ENCODE data around the gene GRB7.
"Not testable (repeated sequence)": the region's sequence is repeated elsewhere in the genome, so short reads cannot be mapped to it uniquely, and the experiment has no call there.

The GRB7 gene

GRCh38 chr17:39737760-39738567 is at the start of gene GRB7:
TSS of gene GRB7 (plus strand) at chr17:39737938. CDS start at chr17:39742302, 4,364 bp downstream.
- peak; percentile 81 for DNase-seq

GRCh38 chr17:39688475-39688835 is 49.3 kb upstream of the GRB7 start:
- no peak for DNase-seq

GRCh38 chr17:39688945-39689344 is 48.8 kb upstream of the GRB7 start:
- DNase-seq, result no peak

GRCh38 chr17:39694593-39694992 is 43.1 kb upstream of the GRB7 start:
- no peak for DNase-seq

GRCh38 chr17:39695089-39695474 is 42.7 kb upstream of the GRB7 start:
- no peak for DNase-seq

- no peak for DNase-seq
Measured at GRCh38 chr17:39696731-39697130, 41.0 kb upstream of the GRB7 start.

GRCh38 chr17:39697961-39698360 is 39.8 kb upstream of the GRB7 start:
- DNase-seq, result no peak

- not testable (repeated sequence) for DNase-seq
Measured at GRCh38 chr17:39699157-39699817, 38.5 kb upstream of the GRB7 start.

- DNase-seq, result no peak
Measured at GRCh38 chr17:39699818-39700147, 38.0 kb upstream of the GRB7 start, which contains the start of gene ERBB2. TSS of gene ERBB2 (plus strand) at chr17:39700064. CDS start at chr17:39700239, 175 bp downstream.

GRCh38 chr17:39700148-39700987 is 37.4 kb upstream of the GRB7 start:
- no peak for DNase-seq

- no peak for DNase-seq
Measured at GRCh38 chr17:39701012-39701783, 36.5 kb upstream of the GRB7 start.

GRCh38 chr17:39701784-39702422 is 35.8 kb upstream of the GRB7 start:
- no peak for DNase-seq

GRCh38 chr17:39702901-39703893 is 34.5 kb upstream of the GRB7 start:
- no peak for DNase-seq

GRCh38 chr17:39703913-39704312 is 33.8 kb upstream of the GRB7 start:
- DNase-seq, result no peak

GRCh38 chr17:39704821-39705551 is 32.8 kb upstream of the GRB7 start:
- DNase-seq, result no peak

GRCh38 chr17:39705786-39706348 is 31.9 kb upstream of the GRB7 start:
- peak; percentile 86 for DNase-seq

- no peak for DNase-seq
Measured at GRCh38 chr17:39706383-39706782, 31.4 kb upstream of the GRB7 start.

- no peak for DNase-seq
Measured at GRCh38 chr17:39706921-39707337, 30.8 kb upstream of the GRB7 start.

- no peak for DNase-seq
Measured at GRCh38 chr17:39709319-39709997, 28.3 kb upstream of the GRB7 start.

All from NCI-H510A (cell line).